GF-D8 (cell line): ENCODE data around the gene PIGW.

Experiments used
- DNase-seq: peaks from one replicate; lab custom pipeline; 2025; lab: John Stamatoyannopoulos, UW

PIGW gene

GRCh38 chr17:36509272-36509985 lies 25.4 kb upstream of the PIGW start:
- no peak for DNase-seq

- DNase-seq: no peak
These were observed 24.2 kb upstream of the PIGW start for GRCh38 chr17:36510636-36511035.

- DNase-seq: no peak
These were observed 23.6 kb upstream of the PIGW start for GRCh38 chr17:36511216-36511615.

- DNase-seq: no peak
These were observed 22.1 kb upstream of the PIGW start for GRCh38 chr17:36512641-36513040.

- DNase-seq: no peak
These were observed 19.9 kb upstream of the PIGW start for GRCh38 chr17:36514856-36515255.

- no peak for DNase-seq
These were observed 18.9 kb upstream of the PIGW start for GRCh38 chr17:36515837-36516236.

GRCh38 chr17:36523113-36523512 lies 11.7 kb upstream of the PIGW start:
- no peak for DNase-seq

- DNase-seq: no peak
These were observed 10.3 kb upstream of the PIGW start for GRCh38 chr17:36524428-36524876.

GRCh38 chr17:36525113-36525512 lies 9.7 kb upstream of the PIGW start:
- no peak for DNase-seq

- DNase-seq: no peak
These were observed 8.9 kb upstream of the PIGW start for GRCh38 chr17:36525888-36526287.

GRCh38 chr17:36527621-36528250 lies 7.1 kb upstream of the PIGW start:
- no peak for DNase-seq

GRCh38 chr17:36529121-36529520 lies 5.7 kb upstream of the PIGW start:
- no peak for DNase-seq

- DNase-seq: no peak
These were observed 2.3 kb upstream of the PIGW start for GRCh38 chr17:36532435-36532975.

- DNase-seq: no peak
These were observed 600 bp upstream of the PIGW start for GRCh38 chr17:36533935-36534839.

- no peak for DNase-seq
These were observed 888 bp downstream of the PIGW start for GRCh38 chr17:36535669-36536081.

- no peak for DNase-seq
These were observed 5.9 kb downstream of the PIGW start for GRCh38 chr17:36540696-36541095.

GRCh38 chr17:36542755-36543154 lies 8.0 kb downstream of the PIGW start:
- no peak for DNase-seq

- no peak for DNase-seq
These were observed 9.2 kb downstream of the PIGW start for GRCh38 chr17:36544044-36544306.

GRCh38 chr17:36544307-36545076 lies 9.7 kb downstream of the PIGW start, which contains the start of gene GGNBP2:
GGNBP2 (plus strand) TSS chr17:36544919; CDS start chr17:36545725, 806 bp downstream.
- DNase-seq: peak; percentile 25

- no peak for DNase-seq
These were observed 10.3 kb downstream of the PIGW start for GRCh38 chr17:36545077-36545464.

- DNase-seq: peak; percentile 70
These were observed 11.0 kb downstream of the PIGW start for GRCh38 chr17:36545465-36546417.
